HL-60/S4 treated with phorbol 12-myristate 13-acetate at 8.2 ng/mL for 4 days and 3 days (cell line): Measurements from ENCODE around the gene MAST4.

Source experiments
- in situ Hi-C: fragments of 300-500 bp; cut with MboI; formaldehyde crosslinking; loops from 2 replicates; pipeline ENCODE4 v1.15.0; 2022; ENCODE audit warnings: low sequenced_read_pairs

MAST4 gene

GRCh38 chr5:66896171-66896570, 300.0 kb downstream of the MAST4 start:
- in situ Hi-C loops = no loop called here

GRCh38 chr5:66897356-66897755, 301.2 kb downstream of the MAST4 start:
- in situ Hi-C loops = no loop called here

- in situ Hi-C loops = no loop called here
These were observed 302.2 kb downstream of the MAST4 start for GRCh38 chr5:66898241-66898995.

GRCh38 chr5:66903218-66903617, 307.0 kb downstream of the MAST4 start:
- in situ Hi-C loops = no loop called here

GRCh38 chr5:66903709-66904108, 307.5 kb downstream of the MAST4 start:
- in situ Hi-C loops = no loop called here

- in situ Hi-C loops = no loop called here
These were observed 308.0 kb downstream of the MAST4 start for GRCh38 chr5:66904189-66904588.

GRCh38 chr5:66906021-66906420, 309.8 kb downstream of the MAST4 start:
- in situ Hi-C loops = no loop called here

GRCh38 chr5:66908230-66908629, 312.0 kb downstream of the MAST4 start:
- in situ Hi-C loops = no loop called here

- in situ Hi-C loops = no loop called here
These were observed 313.2 kb downstream of the MAST4 start for GRCh38 chr5:66909364-66909763.

- in situ Hi-C loops = no loop called here
These were observed 316.6 kb downstream of the MAST4 start for GRCh38 chr5:66912787-66913186.

- in situ Hi-C loops = no loop called here
These were observed 319.3 kb downstream of the MAST4 start for GRCh38 chr5:66915531-66915930.

- in situ Hi-C loops = no loop called here
These were observed 326.7 kb downstream of the MAST4 start for GRCh38 chr5:66922881-66923280.

GRCh38 chr5:66923457-66923856, 327.3 kb downstream of the MAST4 start:
- in situ Hi-C loops = no loop called here

- in situ Hi-C loops = no loop called here
These were observed 327.7 kb downstream of the MAST4 start for GRCh38 chr5:66923922-66924321.

- in situ Hi-C loops = no loop called here
These were observed 330.9 kb downstream of the MAST4 start for GRCh38 chr5:66927140-66927539.

- in situ Hi-C loops = no loop called here
These were observed 333.1 kb downstream of the MAST4 start for GRCh38 chr5:66929281-66929680.

GRCh38 chr5:66929995-66930394, 333.8 kb downstream of the MAST4 start:
- in situ Hi-C loops = no loop called here

- in situ Hi-C loops = no loop called here
These were observed 335.5 kb downstream of the MAST4 start for GRCh38 chr5:66931651-66932050.

- in situ Hi-C loops = no loop called here
These were observed 336.3 kb downstream of the MAST4 start for GRCh38 chr5:66932457-66932856.

- in situ Hi-C loops = no loop called here
These were observed 336.9 kb downstream of the MAST4 start for GRCh38 chr5:66933066-66933465.

GRCh38 chr5:66939094-66939493, 342.9 kb downstream of the MAST4 start:
- in situ Hi-C loops = no loop called here

- in situ Hi-C loops = no loop called here
These were observed 349.5 kb downstream of the MAST4 start for GRCh38 chr5:66945389-66946349.
